HuH-7 (cell line): ENCODE measurements around the gene SIPA1L2.

Source experiments
- DNase-seq: peaks from one replicate; pipeline ENCODE4 v3.0.0; 2011; ENCODE audit warnings: low spot score

Gene SIPA1L2, protein sequence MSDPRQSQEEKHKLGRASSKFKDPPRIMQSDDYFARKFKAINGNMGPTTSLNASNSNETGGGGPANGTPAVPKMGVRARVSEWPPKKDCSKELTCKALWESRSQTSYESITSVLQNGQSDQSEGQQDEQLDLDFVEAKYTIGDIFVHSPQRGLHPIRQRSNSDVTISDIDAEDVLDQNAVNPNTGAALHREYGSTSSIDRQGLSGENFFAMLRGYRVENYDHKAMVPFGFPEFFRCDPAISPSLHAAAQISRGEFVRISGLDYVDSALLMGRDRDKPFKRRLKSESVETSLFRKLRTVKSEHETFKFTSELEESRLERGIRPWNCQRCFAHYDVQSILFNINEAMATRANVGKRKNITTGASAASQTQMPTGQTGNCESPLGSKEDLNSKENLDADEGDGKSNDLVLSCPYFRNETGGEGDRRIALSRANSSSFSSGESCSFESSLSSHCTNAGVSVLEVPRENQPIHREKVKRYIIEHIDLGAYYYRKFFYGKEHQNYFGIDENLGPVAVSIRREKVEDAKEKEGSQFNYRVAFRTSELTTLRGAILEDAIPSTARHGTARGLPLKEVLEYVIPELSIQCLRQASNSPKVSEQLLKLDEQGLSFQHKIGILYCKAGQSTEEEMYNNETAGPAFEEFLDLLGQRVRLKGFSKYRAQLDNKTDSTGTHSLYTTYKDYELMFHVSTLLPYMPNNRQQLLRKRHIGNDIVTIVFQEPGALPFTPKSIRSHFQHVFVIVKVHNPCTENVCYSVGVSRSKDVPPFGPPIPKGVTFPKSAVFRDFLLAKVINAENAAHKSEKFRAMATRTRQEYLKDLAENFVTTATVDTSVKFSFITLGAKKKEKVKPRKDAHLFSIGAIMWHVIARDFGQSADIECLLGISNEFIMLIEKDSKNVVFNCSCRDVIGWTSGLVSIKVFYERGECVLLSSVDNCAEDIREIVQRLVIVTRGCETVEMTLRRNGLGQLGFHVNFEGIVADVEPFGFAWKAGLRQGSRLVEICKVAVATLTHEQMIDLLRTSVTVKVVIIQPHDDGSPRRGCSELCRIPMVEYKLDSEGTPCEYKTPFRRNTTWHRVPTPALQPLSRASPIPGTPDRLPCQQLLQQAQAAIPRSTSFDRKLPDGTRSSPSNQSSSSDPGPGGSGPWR (N-terminal part only)

DNA sequence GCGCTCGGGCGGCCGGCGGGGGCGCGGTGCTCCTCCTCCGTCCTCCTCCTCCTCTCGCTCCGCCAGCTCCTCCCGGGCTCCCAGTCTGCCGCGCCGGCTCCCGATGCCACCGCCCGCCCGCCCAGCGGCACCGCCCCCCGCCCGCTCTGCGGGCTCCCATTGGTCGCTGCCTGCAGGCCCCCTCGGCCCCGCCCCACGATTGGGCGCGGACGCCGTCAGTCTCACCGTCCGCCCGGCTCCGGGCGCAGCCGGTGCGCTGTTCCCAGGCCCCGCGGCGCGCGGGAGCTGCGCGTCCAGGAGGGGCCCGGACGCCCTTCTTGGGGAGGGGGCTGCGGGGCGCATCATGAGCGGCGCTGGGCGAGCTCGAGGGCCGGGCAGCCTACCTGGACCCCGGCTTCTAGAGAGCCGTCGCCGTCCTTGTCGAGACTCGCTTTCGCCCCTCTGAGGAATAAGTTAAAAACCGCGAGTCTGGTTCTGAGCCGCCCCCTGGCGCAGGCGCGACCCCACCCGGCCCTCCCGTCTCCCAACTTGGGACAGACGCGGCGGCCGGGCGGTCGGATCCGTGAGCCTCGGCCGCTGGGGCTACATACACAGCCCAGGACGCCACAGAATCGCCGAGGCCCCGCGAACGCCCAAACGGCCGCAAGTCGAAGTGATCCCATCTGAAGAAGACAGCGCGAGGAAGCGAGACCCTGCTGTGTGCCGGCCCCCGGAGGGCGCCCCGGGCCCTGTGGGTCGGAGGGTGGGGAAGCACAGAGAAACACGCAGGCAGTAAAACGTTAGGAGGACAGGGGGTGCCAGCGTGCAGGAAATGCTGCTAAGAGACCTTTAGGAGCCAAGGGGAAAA is at the start of gene SIPA1L2:
Gene SIPA1L2 (minus strand): TSS at position 87 of the 847 bp plus-strand sequence. CDS start 114,794 bp downstream, outside the sequence.
- DNase-seq, result peak; percentile 100

DNA sequence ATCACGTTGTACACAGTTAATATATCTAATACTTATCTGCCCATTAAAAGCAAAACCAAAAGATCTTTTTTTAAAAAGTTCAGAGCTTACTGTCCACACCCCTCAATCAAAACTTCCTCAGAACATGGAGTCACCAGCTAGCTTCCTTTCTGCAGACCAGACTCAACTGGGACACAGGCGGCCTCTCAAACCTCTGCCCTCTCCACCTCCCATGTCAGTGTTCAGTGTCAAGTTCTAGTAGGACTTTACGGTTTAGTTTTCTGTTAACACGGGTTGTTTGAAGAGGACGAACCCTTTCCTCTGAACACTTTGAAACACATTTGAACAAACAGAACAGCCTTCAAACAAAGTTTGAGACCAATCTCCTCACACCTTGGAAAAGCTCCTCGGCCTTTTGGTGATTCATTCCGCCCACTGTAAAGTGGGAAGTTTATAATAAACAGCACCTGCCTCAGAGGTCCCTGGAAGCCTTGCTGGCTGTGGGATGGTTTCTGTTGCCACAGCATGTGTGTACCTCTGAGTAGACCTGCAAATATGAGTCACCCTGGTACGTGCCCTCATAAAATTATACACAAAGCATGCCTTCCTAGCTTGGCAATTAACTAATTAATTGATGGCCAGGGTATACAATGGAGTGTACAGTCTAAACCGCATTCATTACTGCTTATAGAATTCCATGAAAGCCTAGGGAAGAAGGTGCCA is 48.4 kb upstream of the SIPA1L2 start:
- DNase-seq, result no peak

DNA sequence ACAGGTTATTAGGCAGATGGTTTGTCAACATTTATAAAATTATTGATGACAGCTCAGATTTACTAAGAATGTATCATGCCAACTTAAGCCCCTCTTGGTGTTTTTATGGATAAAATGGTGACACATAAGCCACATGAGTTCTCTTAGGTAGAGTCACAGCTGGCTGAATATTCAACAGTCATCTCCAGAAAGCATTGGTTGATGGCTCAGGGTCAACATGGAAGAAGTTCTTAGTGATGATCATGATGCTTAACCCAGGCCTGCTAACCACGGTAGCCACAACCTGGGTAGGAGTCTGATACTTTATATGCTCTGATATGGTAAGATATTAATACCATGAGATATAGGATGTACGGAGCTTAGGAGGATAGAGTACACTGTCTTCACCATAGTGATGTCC is 46.4 kb upstream of the SIPA1L2 start:
- no peak for DNase-seq

DNA sequence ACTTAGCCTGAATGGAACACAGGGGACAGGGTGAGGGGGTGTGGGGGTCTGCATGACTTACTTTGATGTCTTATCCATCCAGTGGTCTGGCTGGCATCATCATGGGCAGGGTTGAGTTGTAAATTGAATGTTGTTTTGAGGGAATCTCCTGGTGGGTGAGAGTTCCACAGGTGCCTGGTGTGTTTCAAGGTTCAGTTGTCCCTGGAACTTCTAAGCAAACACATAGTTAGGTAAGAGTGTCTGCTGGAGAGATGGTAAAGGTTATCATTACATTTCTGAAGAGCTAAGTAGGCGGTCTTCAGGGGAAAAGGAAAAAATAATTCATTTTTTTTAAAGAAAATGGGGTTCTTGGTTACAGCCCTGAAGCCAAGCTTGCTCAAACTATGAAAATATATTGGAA is 46.0 kb upstream of the SIPA1L2 start:
- no peak for DNase-seq

DNA sequence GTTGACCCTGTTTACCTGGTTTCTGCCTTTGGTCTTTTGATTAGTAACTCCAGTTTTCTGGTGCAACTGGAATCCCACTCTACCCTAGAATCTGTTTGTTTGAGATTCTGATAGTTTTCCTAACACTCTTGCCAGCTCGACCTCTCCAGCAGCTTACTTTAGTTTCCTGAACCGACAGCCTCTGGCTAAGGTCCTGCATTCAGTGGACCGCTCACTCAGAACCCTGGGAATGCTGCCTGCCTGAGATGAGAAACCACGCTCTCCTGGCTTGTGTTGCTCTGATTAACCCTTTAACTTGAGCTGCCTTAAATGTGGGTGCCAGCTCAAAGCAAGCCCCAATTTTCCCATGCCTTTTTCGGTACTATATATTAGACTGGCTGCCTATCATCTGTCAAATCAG is 45.3 kb upstream of the SIPA1L2 start:
- DNase-seq, result no peak

DNA sequence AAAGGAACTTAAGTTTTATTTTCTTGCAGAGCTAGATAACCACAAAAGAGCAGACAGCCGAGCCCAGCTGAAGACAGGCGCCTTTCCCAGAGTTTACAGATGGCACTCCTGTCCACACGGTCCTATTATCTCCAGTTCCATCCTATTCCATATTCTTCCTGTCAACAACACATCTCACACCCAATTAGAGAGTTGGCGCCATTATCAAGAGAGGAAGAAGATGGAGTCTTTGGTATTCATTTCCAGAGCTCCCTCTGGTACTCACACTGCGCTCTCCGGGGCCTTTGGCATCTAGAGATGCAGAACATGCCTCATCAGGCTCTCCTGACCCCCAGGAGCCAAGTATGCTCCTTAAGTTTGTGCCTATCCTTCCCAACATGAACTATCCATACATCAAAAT is 43.3 kb upstream of the SIPA1L2 start:
- DNase-seq, result no peak

DNA sequence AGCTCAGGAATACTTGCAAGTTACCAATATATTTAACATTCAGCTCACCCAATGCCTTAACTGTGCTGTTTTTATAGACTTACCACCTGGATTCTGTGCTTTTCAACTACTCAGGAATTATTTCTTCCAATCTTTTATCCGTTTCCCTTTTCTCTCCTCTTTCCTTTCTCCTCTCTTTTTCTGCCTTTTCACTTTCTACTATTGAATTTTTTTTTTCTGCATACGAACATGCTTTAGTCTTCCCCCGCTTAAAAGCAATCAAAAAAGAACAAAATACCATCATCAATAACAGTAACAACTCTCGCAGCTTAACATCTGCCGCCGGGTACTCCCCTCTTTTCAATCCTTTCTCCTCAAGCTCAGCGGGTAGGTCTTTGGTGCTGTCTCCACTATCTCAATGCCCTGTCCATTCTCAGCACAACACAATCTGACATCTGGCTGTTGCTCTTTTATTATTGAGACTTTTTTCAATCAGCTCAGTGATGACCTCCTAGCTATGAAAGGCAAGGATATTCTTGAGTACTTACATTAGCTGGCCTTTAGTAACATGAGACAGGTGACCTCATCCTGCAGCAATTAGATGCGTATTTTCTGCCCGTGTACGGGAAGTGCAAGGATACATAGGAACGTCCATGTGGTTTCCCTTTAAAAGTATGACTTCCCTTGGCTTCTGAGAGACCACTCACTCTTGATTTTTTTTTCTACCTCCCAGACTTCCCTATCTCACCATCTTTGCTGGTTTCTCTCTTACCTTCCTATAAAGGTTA is 40.2 kb upstream of the SIPA1L2 start:
- DNase-seq, result no peak

DNA sequence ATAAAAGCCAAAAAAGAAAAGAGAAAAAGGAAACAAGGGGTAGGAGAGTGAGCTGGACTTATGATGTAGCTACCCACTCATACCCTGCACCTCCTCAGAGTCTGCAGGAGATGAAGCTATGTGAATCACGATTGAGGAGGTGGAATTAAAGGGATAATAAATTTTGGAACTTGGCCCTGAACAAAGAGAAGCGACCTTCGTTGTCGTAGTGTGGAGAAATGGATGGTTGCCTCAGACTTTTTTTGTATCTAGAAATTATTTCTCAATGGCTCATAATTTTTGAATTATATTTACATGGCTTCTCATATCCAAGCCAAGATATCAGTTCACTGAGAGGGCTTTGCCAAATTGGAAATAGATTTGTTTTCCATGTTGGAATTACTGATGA is 37.8 kb upstream of the SIPA1L2 start:
- DNase-seq, result no peak

DNA sequence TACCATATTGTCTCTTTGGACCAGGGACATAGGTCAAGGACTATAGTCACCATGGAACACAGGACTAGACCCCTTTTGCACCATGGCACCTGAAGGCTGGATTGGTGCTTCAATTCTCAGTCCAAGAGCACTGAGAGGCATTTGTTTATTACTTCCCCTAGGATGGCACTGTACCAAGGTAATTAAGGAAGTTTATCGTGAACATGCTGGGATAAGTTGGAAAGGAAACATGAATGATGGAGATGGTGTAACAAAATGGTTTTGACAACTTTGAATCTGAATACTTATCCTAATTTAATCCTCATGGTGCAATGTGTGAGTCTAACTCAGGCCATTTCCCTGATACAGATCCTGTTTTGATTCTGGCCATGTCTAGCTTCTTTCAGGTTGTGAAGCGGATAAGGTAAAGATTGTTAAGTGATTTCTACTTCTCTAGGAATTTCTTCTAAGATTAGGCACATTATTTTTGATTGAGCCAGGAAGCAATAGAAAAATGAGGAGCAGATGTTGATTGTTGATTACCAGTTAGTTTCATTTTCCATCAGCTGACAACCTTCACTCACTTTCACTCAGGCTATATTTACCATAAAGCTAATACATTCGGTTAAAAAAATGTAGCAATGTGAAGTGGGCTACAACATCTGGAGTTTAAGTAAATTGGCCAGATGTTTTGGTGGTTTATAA is 37.3 kb upstream of the SIPA1L2 start:
- no peak for DNase-seq

DNA sequence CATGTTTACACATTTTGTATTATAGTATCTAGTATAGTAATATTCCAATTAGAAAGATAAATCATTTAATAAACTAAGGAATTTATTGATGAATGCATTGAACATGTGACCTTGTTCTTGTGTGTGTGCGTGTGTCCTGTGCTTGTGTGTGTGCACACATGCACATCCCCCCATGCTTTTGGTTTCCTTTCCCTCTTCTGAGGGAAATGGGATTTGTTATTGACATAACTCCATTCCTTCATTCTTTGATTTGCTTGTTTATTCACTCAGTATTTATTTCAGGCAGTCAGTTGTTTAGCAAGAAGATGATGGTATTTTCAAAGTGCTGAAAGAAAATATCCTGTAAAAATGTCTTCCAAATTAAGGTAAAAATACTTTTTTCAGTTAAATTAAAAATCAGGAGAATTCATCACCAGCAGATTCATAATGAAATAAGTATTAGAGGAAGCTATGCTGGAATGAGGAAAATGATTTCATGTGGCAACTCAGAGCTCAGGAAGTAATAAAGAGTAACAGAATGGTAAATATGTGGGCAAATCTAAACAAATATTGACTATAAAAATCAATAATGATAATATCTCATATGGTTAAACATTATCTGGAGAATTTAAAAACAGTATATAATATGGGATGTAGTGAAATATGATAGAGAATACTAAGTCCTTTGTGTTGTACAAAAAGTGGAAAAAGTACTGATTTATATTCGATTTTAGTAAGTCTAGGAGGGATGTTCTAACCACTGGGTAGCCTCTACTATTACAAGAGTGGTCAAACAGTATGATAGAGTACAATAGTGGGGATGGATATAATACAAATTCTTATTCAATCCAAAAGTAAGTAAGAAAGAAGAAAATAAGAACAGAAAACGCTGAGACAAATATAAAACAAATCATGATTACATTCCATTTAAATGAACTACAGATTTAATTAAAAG is 35.2 kb upstream of the SIPA1L2 start:
- no peak for DNase-seq

DNA sequence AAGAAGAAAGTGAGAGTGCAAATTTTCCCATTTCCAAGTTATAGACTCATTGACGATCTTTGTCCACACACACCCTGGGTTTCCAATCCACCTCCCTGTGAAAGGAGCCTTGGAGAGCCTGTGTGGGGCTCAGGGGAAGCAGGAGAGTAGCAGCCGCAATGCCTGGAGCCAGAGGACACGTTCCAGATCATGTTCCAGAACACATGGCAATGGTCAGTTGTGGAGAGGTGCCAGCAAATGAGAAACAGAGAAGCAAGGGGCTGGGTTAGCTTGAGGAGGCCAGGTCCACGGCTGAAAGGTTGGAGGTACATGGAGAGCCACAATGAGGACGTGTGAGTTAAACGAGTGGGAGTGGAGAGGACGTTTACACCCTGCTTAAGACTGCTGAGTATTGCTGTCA is 33.0 kb upstream of the SIPA1L2 start:
- DNase-seq, result no peak

DNA sequence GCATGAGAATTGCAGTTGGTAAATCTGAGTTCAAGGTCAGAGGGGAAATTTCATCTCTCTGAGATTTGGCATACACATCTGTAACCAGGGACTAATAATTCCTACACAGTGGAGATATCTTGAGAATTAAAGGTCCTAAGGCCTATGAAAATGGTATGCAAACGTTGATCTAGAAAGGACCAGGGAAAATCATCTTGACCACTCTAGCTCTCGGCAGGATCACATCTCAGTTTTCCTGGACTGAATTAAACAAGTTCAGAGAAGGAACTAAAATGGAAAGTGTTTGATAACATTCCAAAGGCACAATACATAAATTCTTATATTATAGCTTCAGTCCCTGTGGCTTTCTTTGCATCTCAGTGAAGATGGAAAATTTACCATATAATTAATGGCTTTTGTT is 28.5 kb upstream of the SIPA1L2 start:
- no peak for DNase-seq

DNA sequence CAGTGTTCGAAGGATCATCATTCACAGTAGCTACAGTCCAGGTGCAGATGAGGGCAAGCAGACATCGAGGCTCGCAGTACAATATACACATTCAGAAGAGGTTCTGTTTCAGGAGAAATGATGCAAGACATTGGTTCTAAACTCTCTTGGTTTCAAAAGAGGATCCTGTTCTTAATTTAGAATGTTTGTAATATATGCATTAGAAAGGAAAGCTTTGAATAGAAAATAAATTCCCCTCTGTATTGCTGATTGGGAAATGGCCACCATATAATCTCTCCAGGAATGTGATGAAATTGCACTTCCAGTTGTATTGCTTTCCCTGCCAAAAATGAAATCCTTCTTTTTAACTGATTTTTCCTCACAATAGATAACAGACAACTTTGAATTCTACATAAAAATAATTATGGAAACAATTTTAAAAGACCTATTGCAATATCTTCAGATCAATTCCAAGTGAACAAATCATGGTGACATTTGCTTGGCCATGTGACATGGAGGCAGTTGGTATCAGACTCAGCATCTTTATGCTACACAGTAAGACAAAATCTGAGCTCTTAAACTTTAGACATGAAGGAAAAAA is 27.6 kb upstream of the SIPA1L2 start:
- no peak for DNase-seq

DNA sequence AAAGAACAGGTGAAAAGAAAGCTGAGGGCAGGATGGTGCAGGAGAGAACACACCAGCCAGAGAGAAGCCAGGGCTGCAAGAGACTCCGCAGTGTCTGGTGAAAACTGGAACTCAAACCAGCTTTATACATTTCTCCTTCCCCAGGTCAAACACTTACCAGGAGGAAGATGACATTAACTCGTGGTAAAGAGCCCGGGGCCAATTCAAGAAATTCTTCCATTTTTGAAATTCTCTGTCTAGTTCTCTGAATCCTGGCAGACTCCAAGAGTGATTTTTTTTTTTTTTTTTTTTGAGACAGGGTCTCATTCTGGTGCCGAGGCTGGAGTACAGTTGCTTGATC is 25.8 kb upstream of the SIPA1L2 start:
- no peak for DNase-seq

DNA sequence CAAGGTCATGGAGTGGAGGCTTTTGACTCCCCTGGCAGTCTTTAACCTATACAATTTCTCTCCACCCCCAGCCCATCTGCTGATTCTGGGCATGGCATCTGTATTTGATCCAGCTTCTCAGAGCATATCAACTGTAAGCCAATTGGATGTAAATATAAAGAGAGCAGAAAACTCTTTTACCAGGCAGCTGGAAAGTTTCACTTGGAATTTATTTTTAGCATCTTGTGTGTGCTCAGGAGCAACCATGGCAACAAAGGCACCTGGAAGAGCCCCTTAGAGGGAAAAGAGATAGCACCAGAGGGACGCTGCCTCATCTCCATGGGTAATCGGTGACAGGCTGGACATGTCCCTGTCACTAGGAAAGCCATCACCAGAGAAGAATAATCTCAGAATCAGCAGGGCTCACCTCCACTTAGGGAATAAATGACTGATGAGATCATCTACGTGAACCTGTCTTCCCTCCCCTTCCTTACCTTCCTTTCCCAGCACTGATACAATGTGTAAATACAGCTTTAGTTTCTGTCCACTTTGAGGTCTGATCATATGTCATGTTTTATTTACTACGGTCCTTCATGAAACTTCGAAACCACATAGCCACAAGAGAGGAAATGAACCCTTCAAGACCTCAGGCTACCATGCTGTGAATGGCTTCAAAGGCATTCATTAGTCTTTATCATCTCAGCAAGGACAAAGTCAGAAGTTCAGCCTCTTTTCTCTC is 25.3 kb upstream of the SIPA1L2 start:
- DNase-seq, result no peak

DNA sequence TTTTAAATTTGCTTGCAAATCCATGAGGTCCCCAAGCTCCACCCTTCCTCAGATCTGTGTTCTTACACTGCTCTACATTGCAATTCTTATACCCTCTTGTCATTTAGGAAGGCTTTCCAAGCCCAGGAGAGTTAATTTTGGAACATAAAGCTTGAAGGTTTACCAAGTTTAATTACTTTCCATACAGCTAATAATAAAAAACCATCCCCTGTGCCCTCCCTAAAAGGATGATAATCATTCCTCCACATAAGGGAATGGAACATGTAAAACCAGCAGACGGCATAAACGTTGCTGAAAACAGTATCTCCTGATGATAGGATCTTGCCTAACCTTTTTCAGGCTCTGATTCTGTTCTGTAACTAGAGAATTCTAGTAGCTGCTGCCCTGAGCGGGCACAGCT is 23.9 kb upstream of the SIPA1L2 start:
- no peak for DNase-seq

DNA sequence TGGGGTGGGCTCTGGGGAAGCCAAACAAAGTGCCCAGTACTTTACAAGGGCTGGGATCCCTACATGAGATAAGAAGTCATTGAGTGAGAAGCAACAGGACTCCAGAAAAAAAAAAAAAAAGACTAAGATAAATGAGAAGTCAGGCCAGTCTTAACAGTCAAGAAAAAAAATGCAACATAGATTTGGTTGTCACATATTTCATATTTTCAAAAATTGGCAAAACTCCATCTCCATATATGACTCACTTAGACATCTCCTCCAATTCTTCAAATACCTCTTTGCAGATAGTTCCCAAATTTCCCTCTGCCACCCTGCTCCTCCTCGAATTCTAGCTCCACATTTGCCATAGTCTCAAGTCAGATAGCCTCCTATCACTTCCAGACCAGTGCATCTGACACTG is 20.9 kb upstream of the SIPA1L2 start:
- DNase-seq, result no peak

DNA sequence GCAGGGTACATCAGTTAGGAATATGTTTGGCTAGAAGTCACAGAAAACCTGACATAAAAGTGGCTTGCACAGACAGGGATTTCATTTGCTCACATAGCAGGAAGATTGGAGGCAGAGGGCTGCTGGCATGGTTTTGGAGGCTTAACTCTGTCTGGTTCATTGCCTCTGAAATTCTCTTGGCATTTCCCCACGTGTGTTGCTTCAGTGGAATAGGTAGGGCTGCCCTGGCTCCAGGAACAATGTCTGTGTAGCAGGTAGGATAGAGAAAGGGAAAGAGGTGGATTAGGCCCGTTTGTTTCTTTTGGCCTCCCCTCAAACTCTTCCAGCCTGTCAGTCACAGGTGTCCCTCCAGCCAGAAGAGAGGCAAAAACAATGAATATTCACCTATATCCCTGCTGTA is 20.5 kb upstream of the SIPA1L2 start:
- no peak for DNase-seq
